ENCODE results near the gene IQCK. TPM values are rescaled to one million over a fixed set of nuclear protein-coding genes. Genes with fewer than 3 reads are reported as not detected.

The IQCK gene
- polyA plus RNA-seq, 3 donors, result 0.52 to 1.2 (median 0.58) TPM

DNA sequence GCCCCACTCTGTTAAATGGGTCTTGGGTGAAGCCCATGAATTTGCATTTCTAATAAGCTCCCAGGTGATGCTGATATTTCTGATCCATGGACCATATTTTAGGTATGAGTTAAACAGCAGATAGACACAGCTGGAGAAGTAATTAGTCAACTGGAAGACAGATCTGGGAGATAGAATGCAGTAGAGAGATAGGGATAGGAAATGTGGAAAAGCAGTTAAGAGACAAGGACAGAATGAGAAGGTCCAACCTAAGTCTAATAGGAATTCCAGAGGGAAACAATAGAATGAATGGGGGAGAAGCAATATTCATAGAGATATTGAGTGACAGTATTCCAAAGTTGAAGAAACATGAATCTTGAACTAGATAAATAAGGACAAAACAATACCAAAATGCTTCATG, 94.9 kb downstream of the IQCK start:
- no peak overlapping the region for H2AFZ ChIP-seq (ENCODE audit: insufficient read depth, low read depth, low read length, poor library complexity, severe bottlenecking)
- Mint-ChIP-seq H3K9me3 (peaks cover 0 to 7% (median 4%) of the 10 kb centered on the region in 7 donors), H3K27me3 (ENCODE audit: low read depth in 3 of 3) (no peaks in the 10 kb centered on the region), H3K27ac (no peak overlapping the region), H3K36me3 (no peaks in the 10 kb centered on the region), H3K4me1 (peaks cover 17% of the 10 kb centered on the region), H3K4me3 (no peak overlapping the region)
- TF ChIP-seq, protein P1, sequence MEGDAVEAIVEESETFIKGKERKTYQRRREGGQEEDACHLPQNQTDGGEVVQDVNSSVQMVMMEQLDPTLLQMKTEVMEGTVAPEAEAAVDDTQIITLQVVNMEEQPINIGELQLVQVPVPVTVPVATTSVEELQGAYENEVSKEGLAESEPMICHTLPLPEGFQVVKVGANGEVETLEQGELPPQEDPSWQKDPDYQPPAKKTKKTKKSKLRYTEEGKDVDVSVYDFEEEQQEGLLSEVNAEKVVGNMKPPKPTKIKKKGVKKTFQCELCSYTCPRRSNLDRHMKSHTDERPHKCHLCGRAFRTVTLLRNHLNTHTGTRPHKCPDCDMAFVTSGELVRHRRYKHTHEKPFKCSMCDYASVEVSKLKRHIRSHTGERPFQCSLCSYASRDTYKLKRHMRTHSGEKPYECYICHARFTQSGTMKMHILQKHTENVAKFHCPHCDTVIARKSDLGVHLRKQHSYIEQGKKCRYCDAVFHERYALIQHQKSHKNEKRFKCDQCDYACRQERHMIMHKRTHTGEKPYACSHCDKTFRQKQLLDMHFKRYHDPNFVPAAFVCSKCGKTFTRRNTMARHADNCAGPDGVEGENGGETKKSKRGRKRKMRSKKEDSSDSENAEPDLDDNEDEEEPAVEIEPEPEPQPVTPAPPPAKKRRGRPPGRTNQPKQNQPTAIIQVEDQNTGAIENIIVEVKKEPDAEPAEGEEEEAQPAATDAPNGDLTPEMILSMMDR (IDR thresholded peaks at IDR 0.05), result no peak
- no peaks in the 10 kb centered on the region for H3K79me2 ChIP-seq (ENCODE audit: insufficient read depth, low read length)
- intact Hi-C loops (cut with micrococcal nuclease), result no loop called here
- no peaks in the 10 kb centered on the region for H4K20me1 ChIP-seq (ENCODE audit: insufficient read depth, low read length)
- no peaks in the 10 kb centered on the region for H3K9me3 ChIP-seq (replicated peaks in 1 of 2; ENCODE audit: control insufficient read depth in 1 of 2, insufficient read depth in 1 of 2, low read length in 2 of 2)
- H3K4me2 ChIP-seq (replicated peaks; ENCODE audit: extremely low read depth, low read length, poor library complexity, severe bottlenecking), result no peak overlapping the region
- H3K4me3 ChIP-seq (replicated peaks in 1 of 3; ENCODE audit: low read depth in 2 of 3, low read length in 3 of 3), result no peak overlapping the region
- H3K9ac ChIP-seq (ENCODE audit: insufficient read depth, low read length, poor library complexity, severe bottlenecking), result no peak overlapping the region
- no peaks in the 10 kb centered on the region for H3K36me3 ChIP-seq (replicated peaks in 1 of 2; ENCODE audit: control insufficient read depth in 1 of 2, insufficient read depth in 2 of 2, low read length in 2 of 2)
- no peaks in the 10 kb centered on the region for H3K27me3 ChIP-seq (ENCODE audit: control insufficient read depth in 2 of 2, insufficient read depth in 2 of 2, low read length in 2 of 2)
- H3K4me1 ChIP-seq (ENCODE audit: control insufficient read depth in 1 of 2, insufficient read depth in 2 of 2, low read length in 2 of 2), result peaks cover 18 to 19% of the 10 kb centered on the region in 2 donors
- no peak for DNase-seq
- H3K27ac ChIP-seq (ENCODE audit: low read depth in 1 of 2, low read length in 2 of 2), result no peak overlapping the region

DNA sequence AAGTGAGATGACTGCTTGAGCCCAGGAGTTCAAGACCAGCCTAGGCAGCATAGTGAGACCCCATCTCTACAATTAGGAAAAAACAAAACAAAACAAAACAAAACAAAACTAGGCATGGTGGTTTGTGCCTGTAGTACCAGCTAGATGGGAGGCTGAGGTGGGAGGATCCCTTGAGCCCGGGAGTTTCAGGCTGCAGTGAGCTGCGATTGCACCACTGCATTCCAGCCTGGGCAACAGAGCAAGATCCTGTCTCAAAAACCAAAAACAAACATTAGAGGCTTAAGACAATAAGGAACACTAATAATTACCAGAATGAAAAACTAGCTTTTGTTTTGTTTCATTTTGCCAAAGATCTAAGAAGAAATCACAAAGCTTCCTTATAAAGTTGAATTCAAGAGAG, 97.3 kb downstream of the IQCK start:
- no peak overlapping the region for H3K27ac Mint-ChIP-seq
- H3K9me3 Mint-ChIP-seq, result peaks cover 0 to 7% (median 4%) of the 10 kb centered on the region in 7 donors
- H3K36me3 ChIP-seq (replicated peaks in 1 of 2; ENCODE audit: control insufficient read depth in 1 of 2, insufficient read depth in 2 of 2, low read length in 2 of 2), result no peaks in the 10 kb centered on the region
- intact Hi-C loops (cut with micrococcal nuclease), result no loop called here
- no peaks in the 10 kb centered on the region for H3K4me1 ChIP-seq (ENCODE audit: control insufficient read depth in 1 of 2, insufficient read depth in 2 of 2, low read length in 2 of 2)
- H3K36me3 Mint-ChIP-seq, result no peaks in the 10 kb centered on the region
- H3K79me2 ChIP-seq (ENCODE audit: insufficient read depth, low read length), result no peaks in the 10 kb centered on the region
- WGBS (ENCODE audit: insufficient coverage), result no CpG with 5 or more reads among the region's 2 CpGs
- no peaks in the 10 kb centered on the region for H4K20me1 ChIP-seq (ENCODE audit: insufficient read depth, low read length)
- H3K4me1 Mint-ChIP-seq, result no peaks in the 10 kb centered on the region
- TF ChIP-seq, protein P1 (IDR thresholded peaks at IDR 0.05), result no peak
- no peak overlapping the region for H3K4me3 Mint-ChIP-seq
- H3K27me3 Mint-ChIP-seq (ENCODE audit: low read depth in 3 of 3), result no peaks in the 10 kb centered on the region
- H3K9ac ChIP-seq (ENCODE audit: insufficient read depth, low read length, poor library complexity, severe bottlenecking), result no peak overlapping the region
- no peak for DNase-seq
- no peak overlapping the region for H3K4me3 ChIP-seq (replicated peaks in 1 of 3; ENCODE audit: low read depth in 2 of 3, low read length in 3 of 3)
- no peak overlapping the region for H2AFZ ChIP-seq (ENCODE audit: insufficient read depth, low read depth, low read length, poor library complexity, severe bottlenecking)
- H3K27ac ChIP-seq (ENCODE audit: low read depth in 1 of 2, low read length in 2 of 2), result no peak overlapping the region
- no peak overlapping the region for H3K4me2 ChIP-seq (replicated peaks; ENCODE audit: extremely low read depth, low read length, poor library complexity, severe bottlenecking)
- H3K9me3 ChIP-seq (replicated peaks in 1 of 2; ENCODE audit: control insufficient read depth in 1 of 2, insufficient read depth in 1 of 2, low read length in 2 of 2), result no peaks in the 10 kb centered on the region
- H3K27me3 ChIP-seq (ENCODE audit: control insufficient read depth in 2 of 2, insufficient read depth in 2 of 2, low read length in 2 of 2), result no peaks in the 10 kb centered on the region
